Hepatic stellate cell (primary cell): ENCODE results near the gene ZFYVE9.
"Not testable (repeated sequence)": the region's sequence is repeated elsewhere in the genome, so short reads cannot be mapped to it uniquely, and the experiment has no call there.

ENCODE experiments used
- DNase-seq: peaks from one replicate; pipeline ENCODE4 v3.0.0; 2011; ENCODE audit warnings: low spot score

The ZFYVE9 gene

DNA sequence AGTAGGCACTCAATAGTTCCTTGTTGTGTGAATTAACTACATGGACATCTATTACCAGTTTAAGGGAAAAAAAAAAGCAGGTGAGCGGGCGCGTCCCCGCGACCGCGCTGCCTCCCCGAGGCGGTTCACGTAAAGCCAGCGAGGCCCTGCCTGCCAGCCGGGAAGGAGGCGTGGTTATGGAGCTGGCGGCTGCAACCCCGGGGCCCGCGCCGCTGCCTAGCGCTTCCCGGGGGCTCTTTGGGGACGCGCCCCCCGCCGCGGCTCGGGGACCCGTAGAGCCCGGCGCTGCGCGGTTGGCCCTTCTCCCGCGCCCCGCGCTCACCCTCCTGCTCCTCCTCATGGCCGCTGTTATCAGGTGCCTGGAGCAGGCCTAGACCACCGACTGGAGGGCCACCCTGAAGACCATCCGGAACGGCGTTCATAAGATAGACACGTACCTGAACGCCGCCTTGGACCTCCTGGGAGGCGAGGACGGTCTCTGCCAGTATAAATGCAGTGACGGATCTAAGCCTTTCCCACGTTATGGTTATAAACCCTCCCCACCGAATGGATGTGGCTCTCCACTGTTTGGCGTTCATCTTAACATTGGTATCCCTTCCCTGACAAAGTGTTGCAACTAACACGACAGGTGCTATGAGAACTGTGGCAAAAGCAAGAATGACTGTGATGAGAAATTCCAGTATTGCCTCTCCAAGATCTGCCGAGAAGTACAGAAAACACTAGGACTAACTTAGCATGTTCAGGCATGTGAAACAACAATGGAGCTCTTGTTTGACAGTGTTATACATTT lies 226.7 kb downstream of the ZFYVE9 start:
- peak; percentile 60 for DNase-seq

DNA sequence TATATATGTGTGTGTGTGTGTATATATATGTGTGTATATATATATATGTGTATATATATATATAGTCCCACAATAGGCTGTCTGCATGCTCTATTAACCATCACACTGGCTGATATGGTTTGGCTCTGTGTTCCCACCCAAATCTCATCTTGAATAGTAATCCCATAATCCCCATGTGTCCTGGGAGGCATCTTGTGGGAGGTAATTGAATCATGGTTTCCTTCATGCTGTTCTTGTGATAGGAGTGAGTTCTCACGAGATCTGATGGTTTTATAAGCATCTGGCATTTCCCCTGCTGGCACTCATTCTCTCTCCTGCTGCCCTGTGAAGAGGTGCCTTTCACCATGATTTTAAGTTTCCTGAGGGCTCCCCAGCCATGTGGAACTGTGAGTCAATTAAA lies 228.0 kb downstream of the ZFYVE9 start:
- not testable (repeated sequence) for DNase-seq

DNA sequence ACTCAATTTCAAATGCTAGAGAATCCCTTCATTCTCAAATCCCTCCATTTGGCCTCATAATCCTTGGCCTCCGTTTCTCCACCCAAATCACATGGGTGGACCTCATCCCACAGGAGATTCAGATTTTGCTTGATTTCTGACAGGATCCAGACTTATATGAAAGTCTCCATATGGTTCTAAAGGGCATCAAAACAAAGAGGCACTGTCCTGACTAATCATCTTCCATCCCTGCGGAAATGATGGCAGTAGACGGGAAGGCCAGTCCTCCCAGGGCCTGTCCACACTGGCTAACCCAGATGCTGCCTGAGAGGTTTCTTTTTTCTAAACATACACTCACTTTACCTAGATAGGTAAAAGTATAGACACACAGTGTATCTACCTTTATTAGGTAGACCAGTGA lies 243.5 kb downstream of the ZFYVE9 start:
- no peak for DNase-seq

DNA sequence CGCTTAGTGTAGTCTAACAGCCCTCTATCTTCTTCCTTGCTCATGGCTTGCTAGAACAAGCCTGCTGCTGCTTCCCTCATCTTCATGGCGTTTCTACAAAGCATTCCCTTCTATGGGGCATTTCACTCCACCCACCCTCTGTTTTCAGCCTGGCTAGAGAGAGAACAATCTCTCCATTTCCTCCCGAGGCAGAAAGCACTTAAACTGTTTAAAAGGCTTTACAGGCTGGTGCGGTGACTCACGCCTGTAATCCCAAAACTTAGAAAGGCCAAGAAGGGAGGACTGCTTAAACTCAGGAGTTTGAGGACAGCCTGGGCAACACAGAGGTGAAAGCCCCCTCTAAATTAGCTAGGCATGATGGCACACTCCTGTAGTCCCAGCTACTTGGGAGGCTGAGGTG lies 244.6 kb downstream of the ZFYVE9 start:
- no peak for DNase-seq

DNA sequence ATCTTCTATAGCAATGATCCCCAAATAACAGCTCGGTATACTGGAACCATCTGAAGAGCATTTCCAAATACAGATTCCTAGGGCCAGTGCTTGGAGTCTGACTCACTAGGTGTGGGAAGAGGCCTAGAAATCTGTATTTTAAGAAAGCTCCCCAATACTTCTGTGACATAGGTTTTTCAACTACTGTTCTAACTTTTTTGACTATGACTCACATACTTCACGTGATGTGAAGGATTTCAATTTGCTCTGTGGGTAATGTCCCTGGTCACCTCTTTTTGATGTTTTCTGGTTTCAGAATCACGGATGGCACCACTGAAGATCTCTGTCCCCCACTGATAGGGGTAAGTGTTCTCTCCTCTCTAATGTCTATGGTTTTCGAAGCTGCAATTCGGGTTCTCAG lies 251.3 kb downstream of the ZFYVE9 start:
- no peak for DNase-seq
